ENCODE data around the gene TLN1.

TLN1 gene

DNA sequence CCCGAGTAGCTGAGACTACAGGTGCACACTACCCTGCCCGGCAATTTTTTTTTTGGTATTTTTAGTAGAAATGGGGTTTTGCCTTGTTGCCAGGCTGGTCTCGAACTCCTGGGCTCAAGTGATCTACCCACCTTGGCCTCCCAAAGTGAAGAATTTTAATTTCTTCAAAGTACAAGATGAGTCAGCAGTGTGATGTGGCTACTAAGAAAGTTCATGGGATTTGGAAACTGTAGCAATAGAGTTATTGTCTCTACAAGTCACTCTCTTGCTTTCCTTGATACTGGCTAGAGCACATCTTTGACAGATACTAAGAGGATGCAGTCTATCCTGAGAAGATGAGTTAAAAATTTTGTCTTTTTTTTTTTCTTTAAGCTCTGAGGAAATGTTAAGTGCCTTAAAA is 2.1 kb upstream of the TLN1 start:
- H3K9ac ChIP-seq: no peak overlapping the region
- H3K79me2 ChIP-seq: peaks cover 7% of the 10 kb centered on the region
- H3K27me3 ChIP-seq (ENCODE audit: control insufficient read depth, insufficient read depth, low read length): no peaks in the 10 kb centered on the region
- H3K27ac ChIP-seq: no peak overlapping the region
- peaks cover 7% of the 10 kb centered on the region for H3K4me1 ChIP-seq
- no peaks in the 10 kb centered on the region for H3K9me3 ChIP-seq (ENCODE audit: control insufficient read depth, low read length)
- no peak overlapping the region for H3K4me3 ChIP-seq (ENCODE audit: low read depth, low read length)
- H3K36me3 ChIP-seq (ENCODE audit: control insufficient read depth, insufficient read depth, low read length): no peaks in the 10 kb centered on the region
- TF ChIP-seq, protein P1, sequence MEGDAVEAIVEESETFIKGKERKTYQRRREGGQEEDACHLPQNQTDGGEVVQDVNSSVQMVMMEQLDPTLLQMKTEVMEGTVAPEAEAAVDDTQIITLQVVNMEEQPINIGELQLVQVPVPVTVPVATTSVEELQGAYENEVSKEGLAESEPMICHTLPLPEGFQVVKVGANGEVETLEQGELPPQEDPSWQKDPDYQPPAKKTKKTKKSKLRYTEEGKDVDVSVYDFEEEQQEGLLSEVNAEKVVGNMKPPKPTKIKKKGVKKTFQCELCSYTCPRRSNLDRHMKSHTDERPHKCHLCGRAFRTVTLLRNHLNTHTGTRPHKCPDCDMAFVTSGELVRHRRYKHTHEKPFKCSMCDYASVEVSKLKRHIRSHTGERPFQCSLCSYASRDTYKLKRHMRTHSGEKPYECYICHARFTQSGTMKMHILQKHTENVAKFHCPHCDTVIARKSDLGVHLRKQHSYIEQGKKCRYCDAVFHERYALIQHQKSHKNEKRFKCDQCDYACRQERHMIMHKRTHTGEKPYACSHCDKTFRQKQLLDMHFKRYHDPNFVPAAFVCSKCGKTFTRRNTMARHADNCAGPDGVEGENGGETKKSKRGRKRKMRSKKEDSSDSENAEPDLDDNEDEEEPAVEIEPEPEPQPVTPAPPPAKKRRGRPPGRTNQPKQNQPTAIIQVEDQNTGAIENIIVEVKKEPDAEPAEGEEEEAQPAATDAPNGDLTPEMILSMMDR (IDR thresholded peaks at IDR 0.05): no peak
- no peak overlapping the region for H3K4me2 ChIP-seq (ENCODE audit: low read length)
- no peak overlapping the region for H2AFZ ChIP-seq

DNA sequence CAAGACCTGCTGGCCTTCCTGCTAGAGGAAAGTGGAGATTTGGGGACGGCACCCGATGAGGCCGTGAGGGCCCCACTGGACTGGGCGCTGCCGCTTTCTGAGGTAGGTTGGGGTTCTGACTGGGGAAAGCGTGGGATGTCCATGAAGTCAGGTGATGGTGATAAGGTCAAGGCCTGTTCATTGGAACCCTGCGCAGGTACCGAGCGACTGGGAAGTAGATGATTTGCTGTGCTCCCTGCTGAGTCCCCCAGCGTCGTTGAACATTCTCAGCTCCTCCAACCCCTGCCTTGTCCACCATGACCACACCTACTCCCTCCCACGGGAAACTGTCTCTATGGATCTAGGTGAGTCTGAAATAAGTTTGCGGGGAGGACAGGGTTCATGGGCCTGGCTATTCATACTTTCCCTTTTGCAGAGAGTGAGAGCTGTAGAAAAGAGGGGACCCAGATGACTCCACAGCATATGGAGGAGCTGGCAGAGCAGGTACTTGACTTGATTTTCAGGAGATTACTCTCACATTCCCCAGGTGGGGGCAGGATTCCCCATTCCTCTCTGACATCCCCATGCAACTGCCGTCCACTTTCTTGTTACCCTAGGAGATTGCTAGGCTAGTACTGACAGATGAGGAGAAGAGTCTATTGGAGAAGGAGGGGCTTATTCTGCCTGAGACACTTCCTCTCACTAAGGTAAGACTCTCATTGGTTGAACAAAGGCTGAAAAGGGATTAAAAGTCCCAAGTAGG is 976 bp upstream of the TLN1 start:
- peak overlapping the region; percentile 82 for H3K27ac ChIP-seq
- peak overlapping the region; percentile 92 for H3K4me2 ChIP-seq (ENCODE audit: low read length)
- peaks cover 13% of the 10 kb centered on the region for H3K4me1 ChIP-seq
- peaks cover 12% of the 10 kb centered on the region for H3K79me2 ChIP-seq
- H3K9ac ChIP-seq: peak overlapping the region; percentile 76
- H3K9me3 ChIP-seq (ENCODE audit: control insufficient read depth, low read length): no peaks in the 10 kb centered on the region
- TF ChIP-seq, protein P1 (IDR thresholded peaks at IDR 0.05): no peak
- peak overlapping the region; percentile 79 for H2AFZ ChIP-seq
- peak overlapping the region; percentile 87 for H3K4me3 ChIP-seq (ENCODE audit: low read depth, low read length)
- no peaks in the 10 kb centered on the region for H3K36me3 ChIP-seq (ENCODE audit: control insufficient read depth, insufficient read depth, low read length)
- H3K27me3 ChIP-seq (ENCODE audit: control insufficient read depth, insufficient read depth, low read length): no peaks in the 10 kb centered on the region

DNA sequence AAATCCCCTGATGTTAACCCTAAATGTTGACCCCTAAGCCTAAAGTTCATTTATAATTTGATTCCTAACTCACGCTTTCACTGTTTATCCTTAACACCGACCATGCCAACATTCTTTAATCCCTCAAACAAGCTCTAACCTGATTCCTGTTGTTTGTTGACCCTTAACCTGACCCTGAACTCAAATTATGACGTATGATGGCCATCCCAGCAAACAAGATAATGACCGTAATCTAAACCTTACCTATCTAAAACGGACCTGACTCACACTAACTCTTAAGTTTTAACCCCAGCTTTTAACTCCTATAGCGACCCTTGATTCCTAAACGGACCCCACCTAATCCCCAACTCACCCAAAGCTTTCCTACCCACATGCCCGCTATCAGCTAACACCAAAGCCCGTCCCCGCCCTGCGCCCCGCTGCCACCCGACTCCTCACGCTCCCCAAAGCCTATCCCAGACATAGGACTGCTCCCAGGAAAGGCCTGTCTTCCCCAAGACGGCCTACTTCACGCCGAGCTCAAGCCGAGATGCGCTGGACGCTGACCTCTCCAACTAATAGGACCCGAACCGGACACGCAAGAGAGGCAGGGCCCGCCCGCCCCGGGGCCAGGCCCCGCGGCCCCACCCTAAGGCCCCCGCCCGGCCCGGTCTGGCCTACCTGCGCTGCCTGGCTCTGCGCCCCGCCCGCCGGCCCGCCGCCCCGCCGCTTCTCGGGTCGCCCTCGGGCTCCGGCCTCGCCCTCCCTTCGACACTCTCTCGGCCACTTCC is 395 bp downstream of the TLN1 start:
- peak overlapping the region; percentile 82 for H3K27ac ChIP-seq
- peaks cover 12% of the 10 kb centered on the region for H3K79me2 ChIP-seq
- TF ChIP-seq, protein P1 (IDR thresholded peaks at IDR 0.05): no peak
- no peaks in the 10 kb centered on the region for H3K9me3 ChIP-seq (ENCODE audit: control insufficient read depth, low read length)
- H3K27me3 ChIP-seq (ENCODE audit: control insufficient read depth, insufficient read depth, low read length): no peaks in the 10 kb centered on the region
- peaks cover 17% of the 10 kb centered on the region for H3K4me1 ChIP-seq
- peak overlapping the region; percentile 79 for H2AFZ ChIP-seq
- peak overlapping the region; percentile 87 for H3K4me3 ChIP-seq (ENCODE audit: low read depth, low read length)
- no peaks in the 10 kb centered on the region for H3K36me3 ChIP-seq (ENCODE audit: control insufficient read depth, insufficient read depth, low read length)
- peak overlapping the region; percentile 92 for H3K4me2 ChIP-seq (ENCODE audit: low read length)
- peak overlapping the region; percentile 67 for H3K9ac ChIP-seq

GRCh38 chr9:35730486-35730854 is 1.5 kb downstream of the TLN1 start:
- H3K9ac ChIP-seq: no peak overlapping the region
- peaks cover 12% of the 10 kb centered on the region for H3K79me2 ChIP-seq
- H3K4me3 ChIP-seq (ENCODE audit: low read depth, low read length): peak overlapping the region; percentile 87
- H3K27ac ChIP-seq: peak overlapping the region; percentile 82
- peak overlapping the region; percentile 92 for H3K4me2 ChIP-seq (ENCODE audit: low read length)
- no peaks in the 10 kb centered on the region for H3K36me3 ChIP-seq (ENCODE audit: control insufficient read depth, insufficient read depth, low read length)
- no peak overlapping the region for H2AFZ ChIP-seq
- H3K4me1 ChIP-seq: peaks cover 17% of the 10 kb centered on the region
- H3K9me3 ChIP-seq (ENCODE audit: control insufficient read depth, low read length): no peaks in the 10 kb centered on the region
- TF ChIP-seq, protein P1 (IDR thresholded peaks at IDR 0.05): no peak
- H3K27me3 ChIP-seq (ENCODE audit: control insufficient read depth, insufficient read depth, low read length): no peaks in the 10 kb centered on the region
